ENCODE data around the gene NSG1.
"Not testable (repeated sequence)": the region's sequence is repeated elsewhere in the genome, so short reads cannot be mapped to it uniquely, and the experiment has no call there.

The NSG1 gene, protein sequence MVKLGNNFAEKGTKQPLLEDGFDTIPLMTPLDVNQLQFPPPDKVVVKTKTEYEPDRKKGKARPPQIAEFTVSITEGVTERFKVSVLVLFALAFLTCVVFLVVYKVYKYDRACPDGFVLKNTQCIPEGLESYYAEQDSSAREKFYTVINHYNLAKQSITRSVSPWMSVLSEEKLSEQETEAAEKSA

DNA sequence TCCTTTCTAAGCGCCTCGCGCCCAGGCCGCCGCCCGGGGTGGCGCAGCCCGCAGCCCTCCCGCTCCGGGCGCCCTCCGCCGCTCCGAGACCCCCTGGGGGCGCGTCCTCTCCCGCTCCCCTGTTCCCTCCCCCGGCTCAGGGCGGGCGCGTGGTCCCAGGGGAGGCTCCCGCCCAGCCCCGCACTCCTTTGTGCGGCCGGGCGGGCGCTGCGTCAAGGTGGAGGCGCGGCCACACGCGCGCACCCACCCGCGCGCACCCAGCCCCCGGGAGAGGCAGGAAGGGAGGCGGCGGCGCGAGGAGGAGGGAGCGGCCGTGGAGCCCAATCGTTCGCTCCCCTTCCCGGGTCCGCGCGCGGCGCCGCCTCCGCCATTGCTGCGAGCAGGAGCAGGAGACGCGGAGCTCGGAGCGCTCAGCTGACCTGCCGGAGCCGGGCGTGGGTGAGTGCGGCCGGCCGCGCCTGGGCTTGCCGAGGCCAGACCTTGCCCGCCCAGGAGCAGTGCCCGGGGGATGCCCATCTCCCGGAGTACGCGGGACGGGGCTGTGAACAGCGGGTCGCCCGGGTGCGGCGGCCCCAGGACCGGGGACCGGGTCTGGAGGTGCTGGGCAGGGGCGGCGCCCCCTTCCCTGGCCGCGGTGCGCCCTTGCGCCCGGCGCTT is at the start of gene NSG1:
Gene NSG1 (plus strand): TSS at position 367 of the 657 bp plus-strand sequence. CDS start 528 bp downstream, outside the sequence.
- Mint-ChIP-seq H3K27ac (no peak within 1 kb of the TSS), H3K4me1 (ENCODE audit: low read depth) (peaks cover 3% of the 10 kb centered on the region), H3K4me3 (peak within 1 kb of the TSS; percentile 67), H3K36me3 (ENCODE audit: low read depth) (no peaks in the 10 kb centered on the region), H3K27me3 (ENCODE audit: low read depth) (peaks cover 55% of the 10 kb centered on the region), H3K9me3 (no peaks in the 10 kb centered on the region)

DNA sequence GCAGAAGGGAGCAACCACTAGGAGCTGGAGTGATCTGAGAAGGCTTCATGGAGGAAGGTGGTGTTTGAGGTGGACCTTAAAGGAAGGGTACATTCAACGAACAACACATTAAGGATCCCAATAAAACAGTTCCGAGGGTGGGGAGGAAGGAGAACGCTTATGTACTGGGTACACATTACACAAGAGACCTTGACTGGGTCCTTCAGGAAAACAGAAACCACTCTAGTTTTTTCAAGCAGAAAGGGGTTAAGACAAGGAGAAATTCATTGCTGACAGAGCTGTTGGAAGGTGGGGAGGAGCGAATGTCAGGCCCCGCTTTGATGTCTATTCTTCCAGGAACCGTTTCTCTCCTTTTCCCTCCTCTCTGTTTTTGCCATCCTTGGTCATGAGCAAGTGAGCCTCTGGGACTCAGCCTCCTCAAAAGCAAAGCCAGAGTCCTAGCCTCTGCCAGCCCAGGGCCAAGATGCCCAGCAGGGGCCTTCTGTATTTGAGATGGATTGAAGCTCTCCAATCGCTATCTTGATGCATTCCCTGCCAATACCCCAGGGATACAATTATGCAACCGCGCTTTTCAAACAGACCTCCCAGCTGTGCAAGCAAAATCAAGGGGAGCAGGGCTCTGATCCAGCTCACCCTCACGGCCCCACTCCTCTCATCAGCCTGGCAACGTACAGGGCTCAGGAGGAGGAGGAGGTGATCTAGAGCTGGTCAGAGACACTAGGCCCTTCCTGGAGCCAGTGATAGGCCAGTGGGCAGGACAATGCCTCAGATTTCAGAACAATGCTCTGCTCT is 48.5 kb upstream of the NSG1 start:
- H3K4me1 Mint-ChIP-seq (ENCODE audit: low read depth), result peaks cover 8% of the 10 kb centered on the region
- no peak overlapping the region for H3K4me3 Mint-ChIP-seq
- no peaks in the 10 kb centered on the region for H3K36me3 Mint-ChIP-seq (ENCODE audit: low read depth)
- peaks cover 3% of the 10 kb centered on the region for H3K27me3 Mint-ChIP-seq (ENCODE audit: low read depth)
- no peak overlapping the region for H3K27ac Mint-ChIP-seq
- no peaks in the 10 kb centered on the region for H3K9me3 Mint-ChIP-seq

DNA sequence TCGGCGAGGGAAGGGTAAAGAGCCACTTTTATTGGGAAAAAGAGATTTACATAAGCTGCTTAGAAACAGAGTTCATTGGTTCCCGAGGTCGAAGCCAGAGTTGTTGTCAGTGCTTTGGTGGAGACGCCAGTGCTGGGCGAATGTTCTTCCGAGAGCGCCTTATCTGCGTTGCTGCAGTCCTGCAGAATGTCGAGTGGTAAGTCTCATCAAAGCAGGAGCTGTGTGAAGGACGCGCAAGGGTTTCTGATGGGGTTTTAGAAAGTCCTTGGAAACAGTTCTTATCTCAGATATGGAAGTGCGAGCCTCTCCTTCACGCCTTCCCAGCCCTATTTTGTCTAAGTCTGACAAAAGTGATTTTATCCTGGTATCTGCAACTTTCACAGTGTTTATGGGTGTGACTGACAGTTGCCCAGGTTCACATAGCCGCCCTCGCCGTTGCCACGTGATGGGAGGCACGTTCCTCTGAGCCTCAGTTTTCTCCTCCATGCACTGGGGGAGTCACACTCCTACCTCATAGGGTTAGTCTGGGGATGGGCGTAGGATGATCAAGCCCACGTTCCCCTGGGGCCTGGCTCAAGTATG is 47.3 kb upstream of the NSG1 start:
- no peak overlapping the region for H3K27ac Mint-ChIP-seq
- no peaks in the 10 kb centered on the region for H3K9me3 Mint-ChIP-seq
- no peak overlapping the region for H3K4me3 Mint-ChIP-seq

DNA sequence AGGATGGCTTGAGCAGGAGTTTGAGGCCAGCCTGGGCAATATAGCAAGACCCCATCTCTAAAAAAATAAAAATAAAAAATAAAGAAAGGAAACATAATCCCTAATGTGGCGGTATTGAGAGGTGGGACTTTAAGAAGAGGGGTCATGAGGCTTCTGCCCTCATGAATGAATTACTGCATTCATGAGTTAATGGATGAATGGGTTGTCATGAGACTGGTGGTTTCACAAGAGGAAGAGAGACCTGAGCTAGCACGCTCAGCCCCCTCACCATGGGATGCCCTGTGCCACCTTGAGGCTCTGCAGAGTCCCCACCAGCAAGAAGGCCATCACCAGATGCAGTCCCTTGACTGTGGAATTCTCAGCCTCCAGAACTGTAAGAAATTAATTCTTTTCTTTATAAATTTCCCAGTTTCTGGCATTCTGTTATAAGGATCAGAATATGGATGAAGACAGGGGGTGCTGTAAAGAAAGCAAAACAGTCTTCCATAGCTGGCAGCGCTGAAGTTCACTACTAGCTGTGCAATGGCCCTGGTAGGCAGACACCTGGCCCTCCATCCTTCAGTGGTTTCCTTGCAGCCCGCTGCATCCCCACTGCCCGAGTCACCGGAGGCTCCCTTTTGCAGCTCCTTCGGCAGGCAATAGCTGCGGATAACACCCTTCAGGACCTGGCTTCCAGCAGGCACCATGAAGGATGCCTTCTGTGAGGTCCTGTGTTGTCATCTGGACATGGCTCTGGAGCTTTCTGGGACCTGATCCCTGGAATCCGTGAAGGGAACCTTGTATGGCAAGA is 44.8 kb upstream of the NSG1 start:
- H3K9me3 Mint-ChIP-seq, result no peaks in the 10 kb centered on the region
- no peaks in the 10 kb centered on the region for H3K36me3 Mint-ChIP-seq (ENCODE audit: low read depth)
- H3K27ac Mint-ChIP-seq, result no peak overlapping the region
- no peaks in the 10 kb centered on the region for H3K4me1 Mint-ChIP-seq (ENCODE audit: low read depth)
- H3K4me3 Mint-ChIP-seq, result no peak overlapping the region
- H3K27me3 Mint-ChIP-seq (ENCODE audit: low read depth), result peaks cover 3% of the 10 kb centered on the region

More for the DNA sequence above, 47.3 kb upstream of the NSG1 start:
- no peaks in the 10 kb centered on the region for H3K36me3 Mint-ChIP-seq (ENCODE audit: low read depth)
- peaks cover 6% of the 10 kb centered on the region for H3K4me1 Mint-ChIP-seq (ENCODE audit: low read depth)
- H3K27me3 Mint-ChIP-seq (ENCODE audit: low read depth), result peaks cover 3% of the 10 kb centered on the region

DNA sequence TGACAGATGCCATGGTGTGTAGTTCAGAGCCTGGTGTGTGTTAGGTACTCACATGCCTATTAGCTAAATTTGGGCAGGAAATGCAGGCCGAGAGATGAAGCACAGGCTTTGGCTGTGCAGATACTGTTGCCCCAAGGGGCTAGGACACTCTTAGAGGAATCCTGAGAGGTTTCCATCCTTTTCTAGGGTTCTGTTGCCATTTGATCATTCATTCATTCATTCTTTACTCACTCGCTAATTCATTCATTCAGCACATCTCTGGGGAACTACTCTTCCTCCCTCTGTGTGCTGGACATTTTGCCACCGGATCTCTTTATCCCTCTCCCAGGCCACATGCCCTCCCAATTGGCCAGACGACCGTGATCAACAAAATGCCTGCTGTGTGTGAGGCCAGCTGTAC is 43.9 kb upstream of the NSG1 start:
- Mint-ChIP-seq H3K4me1 (ENCODE audit: low read depth) (peaks cover 7% of the 10 kb centered on the region), H3K9me3 (no peaks in the 10 kb centered on the region), H3K4me3 (no peak overlapping the region), H3K27me3 (ENCODE audit: low read depth) (no peaks in the 10 kb centered on the region), H3K27ac (no peak overlapping the region), H3K36me3 (ENCODE audit: low read depth) (no peaks in the 10 kb centered on the region)

DNA sequence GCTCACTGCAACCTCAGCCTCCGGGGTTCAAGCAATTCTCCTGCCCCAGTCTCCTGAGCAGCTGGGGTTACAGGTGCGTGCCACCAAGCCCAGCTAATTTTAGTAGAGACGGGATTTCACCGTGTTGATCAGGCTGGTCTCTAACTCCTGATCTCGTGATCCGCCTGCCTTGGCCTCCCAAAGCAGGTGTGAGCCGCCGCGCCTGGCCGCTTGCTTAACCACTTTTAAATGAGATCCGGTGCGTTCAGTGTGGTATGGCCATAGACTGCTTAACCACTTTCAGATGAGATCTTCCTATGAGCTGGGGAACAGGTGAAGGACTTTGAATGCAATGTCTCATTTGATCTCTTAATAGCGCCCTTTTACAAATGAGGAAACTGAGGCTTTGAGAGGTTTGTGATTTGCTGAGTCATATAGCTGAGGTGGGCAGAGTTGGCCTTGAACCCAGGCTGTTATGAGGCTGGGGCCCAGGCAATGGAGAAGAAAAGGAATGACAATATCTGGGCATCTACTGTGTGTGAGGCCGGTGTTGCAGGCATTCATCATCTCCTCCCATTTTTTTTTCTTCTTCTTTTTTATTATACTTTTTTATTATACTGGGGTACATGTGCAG is 41.9 kb upstream of the NSG1 start:
- Mint-ChIP-seq H3K9me3 (peaks cover 10% of the 10 kb centered on the region), H3K36me3 (ENCODE audit: low read depth) (peaks cover 5% of the 10 kb centered on the region), H3K4me3 (no peak overlapping the region), H3K27ac (no peak overlapping the region), H3K4me1 (ENCODE audit: low read depth) (peaks cover 13% of the 10 kb centered on the region), H3K27me3 (ENCODE audit: low read depth) (no peaks in the 10 kb centered on the region)

DNA sequence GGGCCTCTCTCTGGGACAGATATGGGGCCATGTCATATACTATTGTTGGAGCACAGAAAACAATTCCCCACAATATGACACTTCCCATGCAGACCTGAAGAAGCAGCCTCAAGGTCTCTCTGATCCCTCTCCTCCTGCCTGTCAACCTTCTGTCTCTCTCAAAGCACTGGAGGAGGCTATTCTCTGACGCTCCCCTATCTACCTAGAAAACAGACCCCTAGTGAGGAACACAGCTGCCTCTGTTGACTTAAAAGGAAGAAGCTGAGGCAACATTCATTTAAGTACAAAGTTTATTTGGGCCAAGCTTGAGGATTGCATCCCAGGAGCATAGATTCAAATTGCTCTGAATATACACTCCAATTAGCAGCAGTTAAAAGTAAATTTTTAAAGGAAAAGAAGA is 39.3 kb upstream of the NSG1 start:
- Mint-ChIP-seq H3K4me1 (ENCODE audit: low read depth) (peaks cover 13% of the 10 kb centered on the region), H3K4me3 (no peak overlapping the region), H3K36me3 (ENCODE audit: low read depth) (peaks cover 5% of the 10 kb centered on the region), H3K27me3 (ENCODE audit: low read depth) (no peaks in the 10 kb centered on the region), H3K27ac (no peak overlapping the region), H3K9me3 (peaks cover 10% of the 10 kb centered on the region)

DNA sequence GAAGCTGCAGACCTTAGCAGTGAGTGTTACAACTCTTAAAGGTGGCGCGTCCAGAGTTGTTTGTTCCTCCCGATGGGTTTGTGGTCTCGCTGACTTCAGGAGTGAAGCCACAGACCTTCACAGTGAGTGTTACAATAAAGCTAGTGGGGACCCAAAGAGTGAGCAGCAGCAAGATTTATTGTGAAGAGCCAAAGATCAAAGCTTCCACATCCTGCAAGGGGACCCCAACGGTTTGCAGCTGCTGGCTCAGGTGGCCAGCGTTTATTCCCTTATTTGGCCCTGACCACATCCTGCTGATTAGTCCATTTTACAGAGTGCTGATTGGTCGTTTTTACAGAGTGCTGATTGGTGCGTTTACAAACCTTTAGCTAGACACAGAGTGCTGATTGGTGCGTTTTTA is 38.3 kb upstream of the NSG1 start:
- Mint-ChIP-seq H3K4me3 (peak overlapping the region; percentile 25), H3K27ac (peak overlapping the region; percentile 80), H3K4me1 (ENCODE audit: low read depth) (peaks cover 13% of the 10 kb centered on the region), H3K9me3 (peaks cover 15% of the 10 kb centered on the region)
- not testable (repeated sequence) for H3K27me3 Mint-ChIP-seq (ENCODE audit: low read depth); H3K36me3 Mint-ChIP-seq (ENCODE audit: low read depth)

DNA sequence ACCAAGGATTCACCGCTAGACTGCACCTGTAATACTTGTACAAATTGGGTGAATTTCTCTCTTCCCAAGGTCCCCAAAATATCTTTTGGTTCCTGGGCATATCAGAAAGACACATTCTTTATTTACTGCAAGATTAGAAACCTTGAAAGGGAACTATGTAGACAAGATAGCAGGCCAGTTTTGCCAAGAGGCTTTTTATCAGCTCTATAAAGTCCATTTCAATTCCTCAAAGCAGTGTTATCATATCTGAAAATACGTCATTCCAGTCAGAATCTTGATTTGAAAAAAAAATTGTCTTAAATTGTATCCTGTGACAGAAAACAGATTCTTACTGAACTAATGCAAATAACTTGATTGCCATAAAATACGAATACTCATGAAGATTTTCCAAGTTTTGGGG is 37.0 kb upstream of the NSG1 start:
- Mint-ChIP-seq H3K27me3 (ENCODE audit: low read depth) (no peaks in the 10 kb centered on the region), H3K27ac (no peak overlapping the region), H3K4me3 (no peak overlapping the region), H3K4me1 (ENCODE audit: low read depth) (peaks cover 13% of the 10 kb centered on the region), H3K36me3 (ENCODE audit: low read depth) (peaks cover 5% of the 10 kb centered on the region), H3K9me3 (peaks cover 15% of the 10 kb centered on the region)

DNA sequence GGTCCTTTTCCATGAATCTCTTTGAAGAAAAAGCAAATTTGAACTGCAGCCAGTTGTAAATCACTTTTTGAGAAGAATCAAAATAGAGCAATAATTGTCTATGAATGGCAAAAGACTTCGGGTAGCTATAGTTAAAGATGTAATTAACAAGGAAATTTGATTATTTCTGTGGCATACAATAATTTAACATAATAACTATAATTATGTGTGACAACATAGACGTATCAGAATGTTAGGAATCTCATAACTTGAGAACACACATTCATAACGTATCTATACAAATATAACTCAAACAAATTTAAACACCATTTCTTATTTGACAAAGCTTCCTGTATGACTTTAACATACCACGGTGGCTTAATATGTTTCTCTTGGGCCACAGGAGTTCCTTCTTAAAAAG is 36.0 kb upstream of the NSG1 start:
- H3K9me3 Mint-ChIP-seq, result peaks cover 15% of the 10 kb centered on the region
- H3K27ac Mint-ChIP-seq, result no peak overlapping the region
- H3K27me3 Mint-ChIP-seq (ENCODE audit: low read depth), result no peaks in the 10 kb centered on the region
- no peak overlapping the region for H3K4me3 Mint-ChIP-seq
- peaks cover 13% of the 10 kb centered on the region for H3K4me1 Mint-ChIP-seq (ENCODE audit: low read depth)
- peaks cover 5% of the 10 kb centered on the region for H3K36me3 Mint-ChIP-seq (ENCODE audit: low read depth)

DNA sequence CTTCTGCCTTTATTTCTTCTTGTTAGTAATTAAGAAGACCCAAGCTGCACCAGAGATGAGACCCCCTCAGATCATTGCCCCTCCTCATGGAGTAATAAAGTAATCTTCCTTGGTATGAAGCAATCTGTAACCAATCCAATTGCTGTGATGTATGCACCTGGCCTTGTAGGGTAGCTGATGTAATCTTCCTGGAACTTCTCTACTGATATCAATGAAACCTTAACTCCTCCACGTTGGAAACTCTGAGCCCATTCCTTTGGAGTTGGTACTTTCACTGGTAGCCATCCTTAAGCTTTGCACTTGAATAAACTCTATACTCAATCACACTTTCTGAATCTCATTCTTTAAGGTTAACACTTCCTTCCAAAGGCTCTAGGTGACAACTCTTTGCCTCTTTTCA is 31.6 kb upstream of the NSG1 start:
- H3K27ac Mint-ChIP-seq, result no peak overlapping the region
- no peak overlapping the region for H3K4me3 Mint-ChIP-seq
- H3K36me3 Mint-ChIP-seq (ENCODE audit: low read depth), result no peaks in the 10 kb centered on the region
- H3K27me3 Mint-ChIP-seq (ENCODE audit: low read depth), result peaks cover 6% of the 10 kb centered on the region
- H3K4me1 Mint-ChIP-seq (ENCODE audit: low read depth), result no peaks in the 10 kb centered on the region
- peaks cover 4% of the 10 kb centered on the region for H3K9me3 Mint-ChIP-seq

DNA sequence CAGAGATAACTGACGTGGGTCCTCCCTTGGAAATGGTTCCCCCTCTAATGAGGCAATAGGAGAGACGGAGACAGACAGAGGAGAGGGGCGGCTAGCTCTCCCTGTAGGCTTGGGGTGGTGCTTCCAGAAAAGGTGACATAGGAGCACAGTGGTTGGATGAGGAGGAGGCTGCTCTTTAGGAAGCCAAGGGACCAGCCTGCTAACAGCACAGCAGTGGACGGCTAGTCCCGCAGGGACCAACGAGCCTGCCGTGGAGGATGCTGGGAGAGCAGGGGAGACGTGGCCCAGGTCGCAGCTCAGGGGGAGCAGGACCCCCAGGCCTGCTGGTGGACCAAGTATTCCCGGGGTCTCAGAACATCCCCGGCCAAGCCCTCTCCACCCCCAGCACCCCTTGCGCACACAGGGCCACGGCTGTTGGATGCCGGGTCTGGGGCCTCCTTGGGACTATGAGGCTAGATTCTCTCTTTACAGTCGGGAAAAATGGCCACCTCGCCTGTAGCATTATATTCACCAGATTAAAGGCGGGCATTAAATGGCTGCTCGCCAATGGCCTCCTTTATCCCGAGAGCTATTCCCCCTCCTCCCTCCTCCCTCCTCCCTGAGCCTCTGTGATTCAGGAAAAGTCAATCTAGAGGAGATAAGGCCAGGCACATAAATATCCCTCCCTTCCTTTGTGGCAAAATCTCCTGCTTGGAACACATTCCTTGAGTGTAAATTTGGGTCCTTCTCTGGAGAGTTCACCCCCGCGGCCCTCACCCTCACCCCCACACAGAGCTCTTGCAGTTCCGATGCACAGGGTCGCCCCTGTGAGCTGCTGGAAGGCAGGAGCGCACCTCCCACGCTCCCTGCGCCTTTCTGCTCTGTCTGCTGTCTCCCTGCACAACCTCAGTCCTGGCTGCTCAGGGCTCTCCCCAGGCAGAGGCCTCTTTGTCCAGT is 30.5 kb upstream of the NSG1 start:
- Mint-ChIP-seq H3K36me3 (ENCODE audit: low read depth) (no peaks in the 10 kb centered on the region), H3K4me1 (ENCODE audit: low read depth) (no peaks in the 10 kb centered on the region), H3K27ac (no peak overlapping the region), H3K4me3 (no peak overlapping the region), H3K9me3 (peaks cover 4% of the 10 kb centered on the region), H3K27me3 (ENCODE audit: low read depth) (peaks cover 6% of the 10 kb centered on the region)

Data from T-helper 1 cell treated with Interleukin-12 subunit alpha and Interleukin-12 subunit beta and Interleukin-4 antibody, amounts not matched to agents 30 μg/mL and 1 μg/mL, for 36 hours (primary cell).